H1 (cell line): ENCODE data around the gene RAVER2.

Source experiments
- CHD1 ChIP-seq: IDR thresholded peaks from 2 replicates; pipeline ENCODE4 v1.6.1; 2012; ENCODE audit warnings: low read depth, low read length, improper control_type of control experiment
- POLR2A ChIP-seq, 2 experiments: IDR thresholded peaks; 1 replicate in 1 of 2; 2 replicates in 1 of 2; pipeline ENCODE4 v1.6.1; 2011; ENCODE audit warnings: low read depth in 2 of 2, low read length in 2 of 2, mild to moderate bottlenecking in 2 of 2; ENCODE audit errors: control extremely low read depth in 1 of 2
- POLR2AphosphoS5 ChIP-seq: IDR thresholded peaks from 2 replicates; pipeline ENCODE4 v1.6.1; 2011; ENCODE audit warnings: low read depth, low read length
- RBBP5 ChIP-seq: IDR thresholded peaks from 2 replicates; pipeline ENCODE4 v1.7.1; 2012; ENCODE audit warnings: low read depth, mild to moderate bottlenecking, inconsistent platforms, low read length, moderate library complexity, borderline replicate concordance
- SIN3A ChIP-seq, 2 experiments: IDR thresholded peaks in 1 of 2; conservative IDR thresholded peaks in 1 of 2; 2 replicates each; pipeline ENCODE4 v1.6.1; 2011 to 2012; ENCODE audit warnings: low read length in 2 of 2, improper control_type of control experiment in 1 of 2, low read depth in 1 of 2, mild to moderate bottlenecking in 1 of 2
- SIX5 ChIP-seq: IDR thresholded peaks from 2 replicates; pipeline ENCODE4 v1.6.1; 2011; ENCODE audit warnings: mild to moderate bottlenecking, low read depth, low read length
- SP2 ChIP-seq: IDR thresholded peaks from 2 replicates; pipeline ENCODE4 v1.6.1; 2012; ENCODE audit warnings: mild to moderate bottlenecking, low read length, inconsistent platforms
- SUZ12 ChIP-seq: fragments of 200-600 bp; sonication (generic); IDR thresholded peaks from 2 replicates; pipeline ENCODE4 v1.6.1; 2012; ENCODE audit warnings: mild to moderate bottlenecking, inconsistent platforms, low read length, moderate library complexity, mixed read lengths
- TAF1 ChIP-seq: IDR thresholded peaks from 2 replicates; pipeline ENCODE4 v1.6.1; 2011; ENCODE audit warnings: mild to moderate bottlenecking, low read depth, low read length
- TCF12 ChIP-seq: IDR thresholded peaks from 2 replicates; pipeline ENCODE4 v1.6.1; 2011; ENCODE audit warnings: low read depth, mild to moderate bottlenecking, low read length
- TF ChIP-seq, protein P1 (sequence below): IDR thresholded peaks from 2 replicates; pipeline ENCODE4 v1.6.1; 2011; ENCODE audit warnings: low read length, improper control_type of control experiment
- TF ChIP-seq, protein P2 (sequence below): IDR thresholded peaks from 2 replicates; pipeline ENCODE4 v1.6.1; 2012; ENCODE audit warnings: low read length, inconsistent platforms
- TF ChIP-seq, protein P3 (sequence below), 3 experiments: IDR thresholded peaks; 1 replicate in 2 of 3; 2 replicates in 1 of 3; pipeline versions ENCODE4 v1.5.1 to v1.6.1; 2011; ENCODE audit warnings: low read length in 3 of 3, mild to moderate bottlenecking in 3 of 3, inconsistent platforms in 2 of 3, low read depth in 1 of 3, moderate library complexity in 1 of 3; ENCODE audit not compliant: insufficient read depth in 1 of 3; ENCODE audit errors: control extremely low read depth in 1 of 3

DNA sequence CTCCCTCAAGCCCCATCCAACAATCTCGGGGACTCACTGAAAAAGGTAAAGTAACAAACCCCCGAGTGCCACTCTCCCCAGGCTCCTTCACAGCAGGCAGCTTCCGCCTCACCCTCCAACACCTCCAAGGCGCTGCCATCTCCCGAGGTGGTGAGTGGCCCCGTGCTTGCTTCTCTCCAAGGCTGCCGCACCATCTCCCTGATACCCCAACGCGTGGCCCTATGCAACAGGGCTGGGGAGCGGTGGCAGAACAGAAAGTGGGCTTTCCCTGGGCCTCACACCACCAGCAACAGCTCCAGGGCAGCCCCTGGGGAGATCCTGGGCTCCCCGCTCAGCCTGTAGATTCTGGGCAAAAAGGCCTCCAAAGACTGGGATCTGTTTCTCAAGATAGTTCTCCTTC, 105.1 kb downstream of the RAVER2 start:
- TF ChIP-seq RBBP5 (no peak), SP2 (no peak), SUZ12 (no peak), POLR2A (IDR thresholded peaks at IDR 0.05; ENCODE audit: control extremely low read depth in 1 of 2, low read depth in 2 of 2, low read length in 2 of 2) (no peak), SIX5 (no peak), TAF1 (no peak), SIN3A (conservative IDR thresholded peaks at IDR 0.05 in 1 of 2, IDR thresholded peaks at IDR 0.05 in 1 of 2; ENCODE audit: low read depth in 1 of 2, low read length in 2 of 2) (no peak), POLR2AphosphoS5 (no peak), CHD1 (no peak), TCF12 (no peak)
- TF ChIP-seq, protein P1, sequence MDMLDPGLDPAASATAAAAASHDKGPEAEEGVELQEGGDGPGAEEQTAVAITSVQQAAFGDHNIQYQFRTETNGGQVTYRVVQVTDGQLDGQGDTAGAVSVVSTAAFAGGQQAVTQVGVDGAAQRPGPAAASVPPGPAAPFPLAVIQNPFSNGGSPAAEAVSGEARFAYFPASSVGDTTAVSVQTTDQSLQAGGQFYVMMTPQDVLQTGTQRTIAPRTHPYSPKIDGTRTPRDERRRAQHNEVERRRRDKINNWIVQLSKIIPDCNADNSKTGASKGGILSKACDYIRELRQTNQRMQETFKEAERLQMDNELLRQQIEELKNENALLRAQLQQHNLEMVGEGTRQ: no peak
- TF ChIP-seq, protein P2, sequence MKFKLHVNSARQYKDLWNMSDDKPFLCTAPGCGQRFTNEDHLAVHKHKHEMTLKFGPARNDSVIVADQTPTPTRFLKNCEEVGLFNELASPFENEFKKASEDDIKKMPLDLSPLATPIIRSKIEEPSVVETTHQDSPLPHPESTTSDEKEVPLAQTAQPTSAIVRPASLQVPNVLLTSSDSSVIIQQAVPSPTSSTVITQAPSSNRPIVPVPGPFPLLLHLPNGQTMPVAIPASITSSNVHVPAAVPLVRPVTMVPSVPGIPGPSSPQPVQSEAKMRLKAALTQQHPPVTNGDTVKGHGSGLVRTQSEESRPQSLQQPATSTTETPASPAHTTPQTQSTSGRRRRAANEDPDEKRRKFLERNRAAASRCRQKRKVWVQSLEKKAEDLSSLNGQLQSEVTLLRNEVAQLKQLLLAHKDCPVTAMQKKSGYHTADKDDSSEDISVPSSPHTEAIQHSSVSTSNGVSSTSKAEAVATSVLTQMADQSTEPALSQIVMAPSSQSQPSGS: no peak
- TF ChIP-seq, protein P3, sequence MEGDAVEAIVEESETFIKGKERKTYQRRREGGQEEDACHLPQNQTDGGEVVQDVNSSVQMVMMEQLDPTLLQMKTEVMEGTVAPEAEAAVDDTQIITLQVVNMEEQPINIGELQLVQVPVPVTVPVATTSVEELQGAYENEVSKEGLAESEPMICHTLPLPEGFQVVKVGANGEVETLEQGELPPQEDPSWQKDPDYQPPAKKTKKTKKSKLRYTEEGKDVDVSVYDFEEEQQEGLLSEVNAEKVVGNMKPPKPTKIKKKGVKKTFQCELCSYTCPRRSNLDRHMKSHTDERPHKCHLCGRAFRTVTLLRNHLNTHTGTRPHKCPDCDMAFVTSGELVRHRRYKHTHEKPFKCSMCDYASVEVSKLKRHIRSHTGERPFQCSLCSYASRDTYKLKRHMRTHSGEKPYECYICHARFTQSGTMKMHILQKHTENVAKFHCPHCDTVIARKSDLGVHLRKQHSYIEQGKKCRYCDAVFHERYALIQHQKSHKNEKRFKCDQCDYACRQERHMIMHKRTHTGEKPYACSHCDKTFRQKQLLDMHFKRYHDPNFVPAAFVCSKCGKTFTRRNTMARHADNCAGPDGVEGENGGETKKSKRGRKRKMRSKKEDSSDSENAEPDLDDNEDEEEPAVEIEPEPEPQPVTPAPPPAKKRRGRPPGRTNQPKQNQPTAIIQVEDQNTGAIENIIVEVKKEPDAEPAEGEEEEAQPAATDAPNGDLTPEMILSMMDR (IDR thresholded peaks at IDR 0.05; ENCODE audit: control extremely low read depth in 1 of 3, insufficient read depth in 1 of 3, low read depth in 1 of 3, low read length in 3 of 3): no peak
